HAP-1 (cell line): ENCODE data around the gene KCNIP1.
A peak's percentile ranks its signal among the peaks of the same experiment; 100 is the strongest.

Source experiments
- DNase-seq, 2 experiments: peaks; one replicate each; pipeline ENCODE4 v3.0.0-alpha.2; 2016 to 2020; ENCODE audit warnings: low spot score in 2 of 2
- H3K27me3 ChIP-seq: fragments of 250-450 bp; sonication (Bioruptor Pico); 2 replicates; pipeline ENCODE4 v1.5.1; 2020; ENCODE audit warnings: low read depth, mild to moderate bottlenecking, moderate library complexity
- H3K36me3 ChIP-seq: fragments of 250-450 bp; sonication (Bioruptor Pico); replicated peaks from 2 replicates; pipeline ENCODE4 v1.5.1; 2020; ENCODE audit warnings: mild to moderate bottlenecking
- H3K4me1 ChIP-seq: fragments of 250-450 bp; sonication (Bioruptor Pico); 2 replicates; pipeline ENCODE4 v1.5.1; 2020; ENCODE audit warnings: mild to moderate bottlenecking
- H3K4me3 ChIP-seq: fragments of 250-450 bp; sonication (Bioruptor Pico); 2 replicates; pipeline ENCODE4 v1.5.1; 2020; ENCODE audit warnings: mild to moderate bottlenecking, moderate library complexity
- H3K9me3 ChIP-seq: fragments of 250-450 bp; sonication (Bioruptor Pico); 2 replicates; pipeline ENCODE4 v1.5.1; 2020; ENCODE audit warnings: mild to moderate bottlenecking, moderate library complexity
- in situ Hi-C: fragments of 300-500 bp; cut with MboI; formaldehyde crosslinking; loops from 3 replicates; pipeline ENCODE4 v1.14.3; 2020; ENCODE audit warnings: low sequenced_read_pairs, inconsistent platforms, mixed read lengths

The KCNIP1 gene

GRCh38 chr5:170489199-170489598, 14.6 kb upstream of the KCNIP1 start:
- in situ Hi-C loops = no loop called here
- no peak overlapping the region for H3K4me3 ChIP-seq
- no peaks in the 10 kb centered on the region for H3K4me1 ChIP-seq
- peaks cover under 1% of the 10 kb centered on the region for H3K27me3 ChIP-seq
- no peak for DNase-seq
- H3K36me3 ChIP-seq = no peaks in the 10 kb centered on the region
- H3K9me3 ChIP-seq = no peaks in the 10 kb centered on the region

- in situ Hi-C loops = no loop called here
- DNase-seq = no peak
- H3K4me1 ChIP-seq = no peaks in the 10 kb centered on the region
- no peak overlapping the region for H3K4me3 ChIP-seq
- H3K9me3 ChIP-seq = no peaks in the 10 kb centered on the region
- peaks cover 13% of the 10 kb centered on the region for H3K27me3 ChIP-seq
- no peaks in the 10 kb centered on the region for H3K36me3 ChIP-seq
These were observed 13.4 kb upstream of the KCNIP1 start for GRCh38 chr5:170490381-170490780.

- H3K27me3 ChIP-seq = peaks cover 24% of the 10 kb centered on the region
- H3K4me3 ChIP-seq = no peak overlapping the region
- no peaks in the 10 kb centered on the region for H3K4me1 ChIP-seq
- H3K36me3 ChIP-seq = no peaks in the 10 kb centered on the region
- H3K9me3 ChIP-seq = no peaks in the 10 kb centered on the region
- DNase-seq = no peak
- in situ Hi-C loops = no loop called here
These were observed 12.3 kb upstream of the KCNIP1 start for GRCh38 chr5:170491479-170491878.

- Histone ChIP-seq H3K9me3 (no peaks in the 10 kb centered on the region), H3K4me3 (no peak overlapping the region), H3K27me3 (peaks cover 30% of the 10 kb centered on the region), H3K36me3 (no peaks in the 10 kb centered on the region), H3K4me1 (no peaks in the 10 kb centered on the region)
- DNase-seq = no peak
- in situ Hi-C loops = no loop called here
These were observed 10.6 kb upstream of the KCNIP1 start for GRCh38 chr5:170493028-170493820.

- H3K27me3 ChIP-seq = peaks cover 30% of the 10 kb centered on the region
- H3K4me1 ChIP-seq = no peaks in the 10 kb centered on the region
- H3K4me3 ChIP-seq = no peak overlapping the region
- H3K36me3 ChIP-seq = no peaks in the 10 kb centered on the region
- in situ Hi-C loops = no loop called here
- no peak for DNase-seq
- H3K9me3 ChIP-seq = no peaks in the 10 kb centered on the region
These were observed 9.8 kb upstream of the KCNIP1 start for GRCh38 chr5:170494041-170494440.

- in situ Hi-C loops = no loop called here
- no peak for DNase-seq
- Histone ChIP-seq H3K36me3 (no peaks in the 10 kb centered on the region), H3K9me3 (no peaks in the 10 kb centered on the region), H3K4me3 (no peak overlapping the region), H3K27me3 (peaks cover 30% of the 10 kb centered on the region), H3K4me1 (no peaks in the 10 kb centered on the region)
These were observed 7.8 kb upstream of the KCNIP1 start for GRCh38 chr5:170495825-170496661.

- Histone ChIP-seq H3K36me3 (no peaks in the 10 kb centered on the region), H3K4me3 (no peak overlapping the region), H3K27me3 (peaks cover 30% of the 10 kb centered on the region), H3K9me3 (no peaks in the 10 kb centered on the region), H3K4me1 (no peaks in the 10 kb centered on the region)
- DNase-seq = no peak
- in situ Hi-C loops = no loop called here
These were observed 7.2 kb upstream of the KCNIP1 start for GRCh38 chr5:170496662-170497028.

- Histone ChIP-seq H3K9me3 (no peaks in the 10 kb centered on the region), H3K4me3 (no peak overlapping the region), H3K27me3 (peaks cover 30% of the 10 kb centered on the region), H3K4me1 (no peaks in the 10 kb centered on the region), H3K36me3 (no peaks in the 10 kb centered on the region)
- in situ Hi-C loops = no loop called here
- DNase-seq = no peak
These were observed 6.3 kb upstream of the KCNIP1 start for GRCh38 chr5:170497311-170498038.

GRCh38 chr5:170498811-170499351, 4.9 kb upstream of the KCNIP1 start:
- Histone ChIP-seq H3K4me3 (no peak overlapping the region), H3K9me3 (no peaks in the 10 kb centered on the region), H3K36me3 (no peaks in the 10 kb centered on the region), H3K4me1 (no peaks in the 10 kb centered on the region), H3K27me3 (peaks cover 30% of the 10 kb centered on the region)
- DNase-seq = no peak
- in situ Hi-C loops = no loop called here

- peaks cover 25% of the 10 kb centered on the region for H3K27me3 ChIP-seq
- in situ Hi-C loops = no loop called here
- no peaks in the 10 kb centered on the region; the same call in 1 of the 2 replicates for H3K4me1 ChIP-seq
- H3K9me3 ChIP-seq = no peaks in the 10 kb centered on the region
- no peaks in the 10 kb centered on the region for H3K36me3 ChIP-seq
- H3K4me3 ChIP-seq = no peak overlapping the region
- no peak for DNase-seq
These were observed 4.2 kb upstream of the KCNIP1 start for GRCh38 chr5:170499621-170500020.

GRCh38 chr5:170501361-170501760, 2.5 kb upstream of the KCNIP1 start:
- Histone ChIP-seq H3K36me3 (no peaks in the 10 kb centered on the region), H3K27me3 (peaks cover 8% of the 10 kb centered on the region), H3K9me3 (no peaks in the 10 kb centered on the region), H3K4me1 (no peaks in the 10 kb centered on the region; the same call in 1 of the 2 replicates), H3K4me3 (no peak overlapping the region)
- no peak for DNase-seq
- in situ Hi-C loops = no loop called here

GRCh38 chr5:170501931-170502330, 1.9 kb upstream of the KCNIP1 start:
- DNase-seq = no peak
- in situ Hi-C loops = no loop called here
- Histone ChIP-seq H3K27me3 (peaks cover 2% of the 10 kb centered on the region; the same call in 1 of the 2 replicates), H3K4me3 (no peak overlapping the region), H3K9me3 (no peaks in the 10 kb centered on the region), H3K36me3 (no peaks in the 10 kb centered on the region), H3K4me1 (no peaks in the 10 kb centered on the region; the same call in 1 of the 2 replicates)

GRCh38 chr5:170504616-170505266, 921 bp downstream of the KCNIP1 start:
- in situ Hi-C loops = no loop called here
- Histone ChIP-seq H3K27me3 (no peaks in the 10 kb centered on the region), H3K9me3 (no peaks in the 10 kb centered on the region), H3K4me1 (peaks cover 15% of the 10 kb centered on the region), H3K4me3 (peak overlapping the region; percentile 24; the same call in 1 of the 2 replicates), H3K36me3 (no peaks in the 10 kb centered on the region)
- DNase-seq = no peak
